ENCODE data around the gene RGS3.

RGS3 gene

GRCh38 chr9:113501852-113502251 is 38.3 kb downstream of the RGS3 start:
- DNase-seq (ENCODE audit: low read depth in 1 of 2, low spot score in 1 of 2), result no peak
- Histone ChIP-seq H3K27ac (replicated peaks) (no peak overlapping the region), H3K27me3 (ENCODE audit: insufficient read depth, poor library complexity, severe bottlenecking) (no peaks in the 10 kb centered on the region), H3K4me3 (replicated peaks; ENCODE audit: insufficient read depth, low read length) (no peak overlapping the region)
- TF ChIP-seq POLR2AphosphoS5 (IDR thresholded peaks at IDR 0.05; ENCODE audit: low read depth) (no peak), SPI1 (IDR thresholded peaks at IDR 0.05; ENCODE audit: borderline replicate concordance, low read depth) (no peak), REST (IDR thresholded peaks at IDR 0.05; ENCODE audit: insufficient replicate concordance, low read depth) (no peak), CTCF (IDR thresholded peaks at IDR 0.05; ENCODE audit: insufficient read depth, low read length) (no peak), GABPA (IDR thresholded peaks at IDR 0.05; ENCODE audit: low read depth) (no peak)

- no peak overlapping the region for H3K27ac ChIP-seq (replicated peaks)
- H3K4me3 ChIP-seq (replicated peaks; ENCODE audit: insufficient read depth, low read length), result no peak overlapping the region
- no peak for DNase-seq (ENCODE audit: low read depth in 1 of 2, low spot score in 1 of 2)
- no peak for TF ChIP-seq GABPA (IDR thresholded peaks at IDR 0.05; ENCODE audit: low read depth)
- no peak for TF ChIP-seq POLR2AphosphoS5 (IDR thresholded peaks at IDR 0.05; ENCODE audit: low read depth)
- TF ChIP-seq CTCF (IDR thresholded peaks at IDR 0.05; ENCODE audit: insufficient read depth, low read length), result no peak
- TF ChIP-seq REST (IDR thresholded peaks at IDR 0.05; ENCODE audit: insufficient replicate concordance, low read depth), result no peak
- no peak for TF ChIP-seq SPI1 (IDR thresholded peaks at IDR 0.05; ENCODE audit: borderline replicate concordance, low read depth)
- no peaks in the 10 kb centered on the region for H3K27me3 ChIP-seq (ENCODE audit: insufficient read depth, poor library complexity, severe bottlenecking)
Measured at GRCh38 chr9:113502427-113503034, 39.0 kb downstream of the RGS3 start.

GRCh38 chr9:113503131-113503541 is 39.6 kb downstream of the RGS3 start:
- no peaks in the 10 kb centered on the region for H3K27me3 ChIP-seq (ENCODE audit: insufficient read depth, poor library complexity, severe bottlenecking)
- no peak overlapping the region for H3K27ac ChIP-seq (replicated peaks)
- DNase-seq (ENCODE audit: low read depth in 1 of 2, low spot score in 1 of 2), result no peak
- no peak for TF ChIP-seq SPI1 (IDR thresholded peaks at IDR 0.05; ENCODE audit: borderline replicate concordance, low read depth)
- TF ChIP-seq GABPA (IDR thresholded peaks at IDR 0.05; ENCODE audit: low read depth), result no peak
- TF ChIP-seq CTCF (IDR thresholded peaks at IDR 0.05; ENCODE audit: insufficient read depth, low read length), result no peak
- TF ChIP-seq REST (IDR thresholded peaks at IDR 0.05; ENCODE audit: insufficient replicate concordance, low read depth), result no peak
- no peak for TF ChIP-seq POLR2AphosphoS5 (IDR thresholded peaks at IDR 0.05; ENCODE audit: low read depth)
- H3K4me3 ChIP-seq (replicated peaks; ENCODE audit: insufficient read depth, low read length), result no peak overlapping the region
